ENCODE measurements around the gene PCDHB8.
"Not testable (repeated sequence)": the region's sequence is repeated elsewhere in the genome, so short reads cannot be mapped to it uniquely, and the experiment has no call there.

The PCDHB8 gene

GRCh38 chr5:141177577-141178191, at the start of gene PCDHB8:
Gene PCDHB8 (plus strand): TSS chr5:141177790. CDS start chr5:141178035, 245 bp downstream.
- not testable (repeated sequence) for DNase-seq (ENCODE audit: low read depth in 4 of 4, low spot score in 1 of 4)

DNA sequence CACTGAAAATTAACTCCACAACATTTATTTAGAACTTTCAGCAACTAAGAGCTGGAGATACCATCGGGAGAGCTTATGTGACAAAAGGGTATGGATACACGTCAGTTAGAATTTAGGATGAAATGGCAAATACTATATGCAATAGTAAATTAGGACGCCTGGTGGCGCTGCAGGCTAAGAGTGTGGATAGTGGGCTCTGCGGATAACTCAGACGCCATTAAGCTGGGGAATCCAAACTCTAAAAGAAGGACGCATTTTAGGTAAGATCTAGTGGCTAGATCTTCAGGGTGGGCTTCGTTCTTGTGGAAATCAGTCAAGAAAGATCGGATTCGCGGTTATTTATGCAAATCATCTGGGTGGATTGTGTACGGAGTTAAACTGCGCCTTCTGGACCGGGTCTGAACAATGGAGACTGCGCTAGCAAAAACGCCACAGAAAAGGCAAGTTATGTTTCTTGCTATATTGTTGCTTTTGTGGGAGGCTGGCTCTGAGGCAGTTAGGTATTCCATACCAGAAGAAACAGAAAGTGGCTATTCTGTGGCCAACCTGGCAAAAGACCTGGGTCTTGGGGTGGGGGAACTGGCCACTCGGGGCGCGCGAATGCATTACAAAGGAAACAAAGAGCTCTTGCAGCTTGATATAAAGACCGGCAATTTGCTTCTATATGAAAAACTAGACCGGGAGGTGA, 42.4 kb upstream of the PCDHB8 start, which contains the start of gene PCDHB5:
TSS of gene PCDHB5 (plus strand) at position 177 of the 688 bp plus-strand sequence. CDS start at position 406, 229 bp downstream.
- no peak for DNase-seq (ENCODE audit: low read depth in 4 of 4, low spot score in 1 of 4)

DNA sequence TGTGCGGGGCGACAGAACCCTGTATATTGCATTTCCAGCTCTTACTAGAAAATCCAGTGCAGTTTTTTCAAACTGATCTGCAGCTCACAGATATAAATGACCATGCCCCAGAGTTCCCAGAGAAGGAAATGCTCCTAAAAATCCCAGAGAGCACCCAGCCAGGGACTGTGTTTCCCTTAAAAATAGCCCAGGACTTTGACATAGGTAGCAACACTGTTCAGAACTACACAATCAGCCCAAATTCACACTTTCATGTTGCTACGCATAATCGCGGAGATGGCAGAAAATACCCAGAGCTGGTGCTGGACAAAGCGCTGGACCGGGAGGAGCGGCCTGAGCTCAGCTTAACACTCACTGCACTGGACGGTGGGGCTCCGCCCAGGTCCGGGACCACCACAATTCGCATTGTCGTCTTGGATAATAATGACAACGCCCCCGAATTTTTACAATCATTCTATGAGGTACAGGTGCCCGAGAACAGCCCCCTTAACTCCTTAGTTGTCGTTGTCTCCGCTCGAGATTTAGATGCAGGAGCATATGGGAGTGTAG, 41.8 kb upstream of the PCDHB8 start:
- DNase-seq (ENCODE audit: low read depth in 4 of 4, low spot score in 1 of 4) = no peak

DNA sequence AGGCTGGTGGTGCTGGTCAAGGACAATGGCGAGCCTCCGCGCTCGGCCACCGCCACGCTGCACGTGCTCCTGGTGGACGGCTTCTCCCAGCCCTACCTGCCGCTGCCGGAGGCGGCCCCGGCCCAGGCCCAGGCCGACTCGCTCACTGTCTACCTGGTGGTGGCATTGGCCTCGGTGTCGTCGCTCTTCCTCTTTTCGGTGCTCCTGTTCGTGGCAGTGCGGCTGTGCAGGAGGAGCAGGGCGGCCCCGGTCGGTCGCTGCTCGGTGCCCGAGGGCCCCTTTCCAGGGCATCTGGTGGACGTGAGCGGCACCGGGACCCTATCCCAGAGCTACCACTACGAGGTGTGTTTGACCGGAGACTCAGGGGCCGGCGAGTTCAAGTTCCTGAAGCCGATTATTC, 40.2 kb upstream of the PCDHB8 start:
- DNase-seq (ENCODE audit: low read depth in 4 of 4, low spot score in 1 of 4) = not testable (repeated sequence)

DNA sequence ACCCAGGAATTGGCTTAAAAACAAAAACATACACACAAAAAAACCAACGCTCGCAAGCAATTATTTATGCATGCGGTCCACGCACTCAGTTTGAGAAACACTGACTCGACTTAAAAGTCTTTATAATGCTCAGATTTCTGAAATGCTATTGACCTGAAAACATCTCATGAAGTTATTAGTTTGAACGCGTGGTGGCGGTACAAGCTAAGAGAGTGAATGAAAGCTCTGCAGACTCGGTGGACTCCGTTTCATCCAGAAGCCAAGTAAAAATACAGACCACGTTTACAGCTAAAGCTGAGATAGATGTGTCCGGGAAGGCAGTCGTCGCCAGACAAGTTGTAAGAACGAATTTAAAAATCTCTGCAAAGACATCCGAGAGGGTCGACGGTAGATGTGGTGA, 27.8 kb upstream of the PCDHB8 start, which contains the start of gene PCDHB6:
TSS of gene PCDHB6 (plus strand) at position 246 of the 400 bp plus-strand sequence. CDS start 201 bp downstream, outside the sequence.
- DNase-seq (ENCODE audit: low read depth in 4 of 4, low spot score in 1 of 4) = no peak

DNA sequence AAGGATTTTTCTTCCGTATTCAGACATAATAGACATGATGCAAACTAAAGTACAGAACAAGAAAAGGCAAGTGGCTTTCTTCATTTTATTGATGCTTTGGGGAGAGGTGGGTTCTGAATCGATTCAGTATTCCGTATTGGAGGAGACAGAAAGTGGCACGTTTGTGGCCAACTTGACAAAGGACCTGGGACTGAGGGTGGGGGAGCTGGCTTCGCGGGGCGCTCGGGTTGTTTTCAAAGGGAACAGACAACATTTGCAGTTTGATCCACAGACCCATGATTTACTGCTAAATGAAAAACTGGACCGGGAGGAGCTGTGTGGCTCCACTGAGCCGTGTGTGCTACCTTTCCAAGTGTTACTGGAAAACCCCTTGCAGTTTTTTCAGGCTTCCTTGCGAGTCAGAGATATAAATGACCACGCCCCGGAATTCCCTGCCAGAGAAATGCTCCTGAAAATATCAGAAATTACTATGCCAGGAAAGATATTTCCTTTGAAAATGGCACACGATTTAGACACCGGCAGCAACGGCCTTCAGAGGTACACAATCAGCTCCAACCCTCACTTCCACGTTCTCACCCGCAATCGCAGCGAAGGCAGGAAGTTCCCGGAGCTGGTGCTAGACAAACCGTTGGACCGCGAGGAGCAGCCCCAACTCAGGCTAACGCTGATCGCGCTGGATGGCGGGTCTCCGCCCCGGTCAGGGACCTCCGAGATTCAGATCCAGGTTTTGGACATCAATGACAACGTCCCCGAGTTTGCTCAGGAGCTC, 27.2 kb upstream of the PCDHB8 start:
- no peak for DNase-seq (ENCODE audit: low read depth in 4 of 4, low spot score in 1 of 4)

- DNase-seq (ENCODE audit: low read depth in 4 of 4, low spot score in 1 of 4) = no peak
These were observed 26.6 kb upstream of the PCDHB8 start for GRCh38 chr5:141150993-141151325.

- DNase-seq (ENCODE audit: low read depth in 4 of 4, low spot score in 1 of 4) = not testable (repeated sequence)
These were observed 26.0 kb upstream of the PCDHB8 start for GRCh38 chr5:141151632-141152031.

DNA sequence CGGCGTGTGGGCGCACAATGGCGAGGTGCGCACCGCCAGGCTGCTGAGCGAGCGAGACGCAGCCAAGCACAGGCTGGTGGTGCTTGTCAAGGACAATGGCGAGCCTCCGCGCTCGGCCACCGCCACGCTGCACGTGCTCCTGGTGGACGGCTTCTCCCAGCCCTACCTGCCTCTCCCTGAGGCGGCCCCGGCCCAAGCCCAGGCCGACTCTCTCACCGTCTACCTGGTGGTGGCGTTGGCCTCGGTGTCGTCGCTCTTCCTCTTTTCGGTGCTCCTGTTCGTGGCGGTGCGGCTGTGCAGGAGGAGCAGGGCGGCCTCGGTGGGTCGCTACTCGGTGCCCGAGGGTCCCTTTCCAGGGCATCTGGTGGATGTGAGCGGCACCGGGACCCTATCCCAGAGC, 25.5 kb upstream of the PCDHB8 start:
- DNase-seq (ENCODE audit: low read depth in 4 of 4, low spot score in 1 of 4) = not testable (repeated sequence)

DNA sequence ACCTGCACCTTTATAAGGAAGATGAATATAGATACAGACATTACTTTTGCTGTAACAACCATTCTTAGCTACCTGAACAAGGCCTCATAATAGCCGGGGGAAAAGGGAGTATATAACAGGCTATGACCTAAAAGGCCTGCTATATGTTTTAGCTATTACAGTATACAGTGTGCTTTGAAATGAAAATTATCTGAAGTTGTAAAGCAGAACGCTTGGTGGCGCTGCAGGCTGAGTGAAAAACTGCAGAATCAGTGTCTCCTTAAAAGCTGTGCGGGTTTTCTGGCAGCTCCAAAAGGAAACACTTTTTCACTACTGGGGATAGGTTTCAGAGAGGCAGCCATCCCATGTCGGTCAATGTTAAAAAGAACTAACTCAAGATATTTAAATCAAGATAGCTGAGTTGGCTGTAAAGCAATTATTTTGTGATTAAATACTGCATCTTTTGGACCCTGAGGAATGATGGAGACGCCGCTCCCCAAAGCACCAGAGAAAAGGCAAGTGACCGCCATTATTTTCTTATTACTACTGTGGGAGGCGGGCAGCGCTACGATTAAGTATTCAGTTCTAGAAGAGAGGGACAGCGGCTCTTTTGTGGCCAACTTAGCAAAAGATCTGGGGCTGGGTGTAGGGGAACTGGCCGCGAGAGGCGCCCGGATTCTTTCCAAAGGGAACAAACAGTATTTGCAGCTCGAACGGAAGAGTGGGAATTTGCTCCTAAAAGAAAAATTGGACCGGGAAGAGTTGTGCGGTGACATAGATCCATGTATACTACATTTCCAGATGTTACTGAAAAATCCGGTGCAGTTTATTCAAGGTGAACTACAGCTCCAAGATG, 21.8 kb upstream of the PCDHB8 start:
- DNase-seq (ENCODE audit: low read depth in 4 of 4, low spot score in 1 of 4) = no peak

DNA sequence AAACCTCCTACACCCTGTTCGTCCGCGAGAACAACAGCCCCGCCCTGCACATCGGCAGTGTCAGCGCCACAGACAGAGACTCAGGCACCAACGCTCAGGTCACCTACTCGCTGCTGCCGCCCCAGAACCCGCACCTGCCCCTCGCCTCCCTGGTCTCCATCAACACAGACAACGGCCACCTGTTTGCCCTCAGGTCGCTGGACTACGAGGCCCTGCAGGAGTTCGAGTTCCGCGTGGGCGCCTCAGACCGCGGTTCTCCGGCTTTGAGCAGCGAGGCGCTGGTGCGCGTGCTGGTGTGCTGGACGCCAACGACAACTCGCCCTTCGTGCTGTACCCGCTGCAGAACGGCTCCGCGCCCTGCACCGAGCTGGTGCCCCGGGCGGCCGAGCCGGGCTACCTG, 20.2 kb upstream of the PCDHB8 start:
- not testable (repeated sequence) for DNase-seq (ENCODE audit: low read depth in 4 of 4, low spot score in 1 of 4)

- not testable (repeated sequence) for DNase-seq (ENCODE audit: low read depth in 4 of 4, low spot score in 1 of 4)
These were observed 19.7 kb upstream of the PCDHB8 start for GRCh38 chr5:141157901-141158300.

GRCh38 chr5:141172381-141173204, 5.0 kb upstream of the PCDHB8 start, which contains the start of gene PCDHB7:
Gene PCDHB7 (plus strand): TSS chr5:141172644. CDS start chr5:141172836, 192 bp downstream.
- no peak for DNase-seq (ENCODE audit: low read depth in 4 of 4, low spot score in 1 of 4)

DNA sequence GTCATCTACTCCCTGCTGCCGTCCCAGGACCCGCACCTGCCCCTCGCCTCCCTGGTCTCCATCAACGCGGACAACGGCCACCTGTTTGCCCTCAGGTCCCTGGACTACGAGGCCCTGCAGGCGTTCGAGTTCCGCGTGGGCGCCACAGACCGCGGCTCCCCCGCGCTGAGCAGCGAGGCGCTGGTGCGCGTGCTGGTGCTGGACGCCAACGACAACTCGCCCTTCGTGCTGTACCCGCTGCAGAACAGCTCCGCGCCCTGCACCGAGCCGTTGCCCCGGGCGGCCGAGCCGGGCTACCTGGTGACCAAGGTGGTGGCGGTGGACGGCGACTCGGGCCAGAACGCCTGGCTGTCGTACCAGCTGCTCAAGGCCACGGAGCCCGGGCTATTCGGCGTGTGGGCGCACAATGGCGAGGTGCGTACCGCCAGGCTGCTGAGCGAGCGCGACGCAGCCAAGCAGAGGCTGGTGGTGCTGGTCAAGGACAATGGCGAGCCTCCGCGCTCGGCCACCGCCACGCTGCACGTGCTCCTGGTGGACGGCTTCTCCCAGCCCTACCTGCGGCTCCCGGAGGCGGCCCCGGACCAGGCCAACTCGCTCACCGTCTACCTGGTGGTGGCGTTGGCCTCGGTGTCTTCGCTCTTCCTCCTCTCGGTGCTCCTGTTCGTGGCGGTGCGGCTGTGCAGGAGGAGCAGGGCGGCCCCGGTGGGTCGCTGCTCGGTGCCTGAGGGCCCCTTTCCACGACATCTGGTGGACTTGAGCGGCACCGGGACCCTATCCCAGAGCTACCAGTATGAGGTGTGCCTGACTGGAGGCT, 3.1 kb upstream of the PCDHB8 start:
- not testable (repeated sequence) for DNase-seq (ENCODE audit: low read depth in 4 of 4, low spot score in 1 of 4)

- no peak for DNase-seq (ENCODE audit: low read depth in 4 of 4, low spot score in 1 of 4)
These were observed 1.7 kb upstream of the PCDHB8 start for GRCh38 chr5:141175933-141176332.

DNA sequence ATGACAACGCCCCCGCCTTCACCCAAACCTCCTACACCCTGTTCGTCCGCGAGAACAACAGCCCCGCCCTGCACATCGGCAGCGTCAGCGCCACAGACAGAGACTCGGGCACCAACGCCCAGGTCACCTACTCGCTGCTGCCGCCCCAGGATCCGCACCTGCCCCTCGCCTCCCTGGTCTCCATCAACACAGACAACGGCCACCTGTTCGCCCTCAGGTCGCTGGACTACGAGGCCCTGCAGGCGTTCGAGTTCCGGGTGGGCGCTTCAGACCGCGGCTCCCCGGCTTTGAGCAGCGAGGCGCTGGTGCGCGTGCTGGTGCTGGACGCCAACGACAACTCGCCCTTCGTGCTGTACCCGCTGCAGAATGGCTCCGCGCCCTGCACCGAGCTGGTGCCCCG, 1.8 kb downstream of the PCDHB8 start:
- not testable (repeated sequence) for DNase-seq (ENCODE audit: low read depth in 4 of 4, low spot score in 1 of 4)

GRCh38 chr5:141179876-141180275, 2.3 kb downstream of the PCDHB8 start:
- DNase-seq (ENCODE audit: low read depth in 4 of 4, low spot score in 1 of 4) = not testable (repeated sequence)

DNA sequence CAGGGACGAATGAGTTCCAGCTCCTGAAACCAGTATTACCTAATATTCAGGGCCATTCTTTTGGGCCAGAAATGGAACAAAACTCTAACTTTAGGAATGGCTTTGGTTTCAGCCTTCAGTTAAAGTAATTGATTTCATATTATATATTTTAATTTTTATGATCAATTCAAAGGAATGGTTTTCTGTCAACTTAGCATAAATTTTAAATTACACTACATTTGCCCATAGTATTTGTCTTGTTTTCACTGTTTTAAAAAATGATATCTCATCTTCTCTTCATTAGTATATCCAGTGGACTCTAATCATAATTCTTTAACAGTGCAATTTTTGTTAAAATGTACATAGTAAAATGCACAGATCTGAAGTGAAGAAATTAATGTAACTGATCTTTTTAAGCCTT, 2.7 kb downstream of the PCDHB8 start:
- no peak for DNase-seq (ENCODE audit: low read depth in 4 of 4, low spot score in 1 of 4)

DNA sequence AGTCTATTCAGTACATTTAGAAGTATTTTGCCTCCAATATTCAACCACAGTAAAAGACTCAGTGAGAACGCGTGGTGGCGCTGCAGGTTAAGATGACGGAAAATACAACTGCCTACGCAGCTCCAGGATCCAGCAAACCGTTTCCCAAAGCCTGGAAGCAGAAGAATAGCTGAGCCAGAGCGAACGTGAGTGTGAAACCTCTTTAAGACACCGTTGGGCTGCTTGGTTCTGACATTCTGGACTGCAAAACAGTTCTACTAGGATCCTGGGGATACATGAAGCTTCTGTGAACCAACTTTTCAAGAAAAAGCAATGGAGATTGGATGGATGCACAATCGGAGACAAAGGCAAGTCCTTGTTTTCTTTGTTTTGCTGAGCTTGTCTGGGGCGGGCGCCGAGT, 4.7 kb downstream of the PCDHB8 start, which contains the start of gene PCDHB16:
TSS of gene PCDHB16 (plus strand) at position 140 of the 400 bp plus-strand sequence. CDS start at position 313, 173 bp downstream.
- DNase-seq (ENCODE audit: low read depth in 4 of 4, low spot score in 1 of 4) = no peak
